ENCODE measurements around the gene KAT2A.

DNA sequence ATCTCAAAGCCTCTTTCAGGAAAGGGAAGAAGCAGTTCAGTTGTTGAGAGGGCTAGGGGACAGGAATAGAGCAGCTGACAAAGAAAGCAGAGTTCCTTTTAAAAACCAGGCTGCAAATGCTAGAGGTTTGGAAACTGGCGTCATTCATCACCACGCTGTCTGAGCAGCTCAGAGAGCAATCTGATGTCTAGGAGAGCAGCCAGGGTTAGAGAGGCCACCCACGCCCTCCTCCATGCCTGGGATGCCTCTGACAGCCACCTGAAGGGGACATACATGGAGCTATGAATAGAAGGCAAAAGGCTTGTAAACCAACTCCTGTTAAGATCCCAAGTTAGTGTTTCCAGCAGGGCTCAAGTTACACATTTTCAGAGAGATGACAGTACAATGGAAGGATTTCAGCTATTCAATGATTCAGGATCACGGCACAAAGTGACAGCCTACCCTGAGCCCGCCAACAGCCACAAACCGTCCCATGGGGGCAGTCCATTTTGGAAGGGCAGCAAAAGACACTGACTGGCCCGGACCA lies 21.3 kb upstream of the KAT2A start:
- TF ChIP-seq, protein P1, sequence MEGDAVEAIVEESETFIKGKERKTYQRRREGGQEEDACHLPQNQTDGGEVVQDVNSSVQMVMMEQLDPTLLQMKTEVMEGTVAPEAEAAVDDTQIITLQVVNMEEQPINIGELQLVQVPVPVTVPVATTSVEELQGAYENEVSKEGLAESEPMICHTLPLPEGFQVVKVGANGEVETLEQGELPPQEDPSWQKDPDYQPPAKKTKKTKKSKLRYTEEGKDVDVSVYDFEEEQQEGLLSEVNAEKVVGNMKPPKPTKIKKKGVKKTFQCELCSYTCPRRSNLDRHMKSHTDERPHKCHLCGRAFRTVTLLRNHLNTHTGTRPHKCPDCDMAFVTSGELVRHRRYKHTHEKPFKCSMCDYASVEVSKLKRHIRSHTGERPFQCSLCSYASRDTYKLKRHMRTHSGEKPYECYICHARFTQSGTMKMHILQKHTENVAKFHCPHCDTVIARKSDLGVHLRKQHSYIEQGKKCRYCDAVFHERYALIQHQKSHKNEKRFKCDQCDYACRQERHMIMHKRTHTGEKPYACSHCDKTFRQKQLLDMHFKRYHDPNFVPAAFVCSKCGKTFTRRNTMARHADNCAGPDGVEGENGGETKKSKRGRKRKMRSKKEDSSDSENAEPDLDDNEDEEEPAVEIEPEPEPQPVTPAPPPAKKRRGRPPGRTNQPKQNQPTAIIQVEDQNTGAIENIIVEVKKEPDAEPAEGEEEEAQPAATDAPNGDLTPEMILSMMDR (optimal IDR thresholded peaks at IDR 0.05 in 1 of 3, IDR thresholded peaks at IDR 0.05 in 1 of 3, conservative IDR thresholded peaks at IDR 0.05 in 1 of 3; ENCODE audit: extremely low read depth in 1 of 3, insufficient read depth in 2 of 3, low read length in 3 of 3), result no peak
- no peak for TF ChIP-seq EZH2 (IDR thresholded peaks at IDR 0.05; ENCODE audit: low read length)

All from keratinocyte (primary cell).